Activated CD8-positive, alpha-beta memory T cell treated with anti-CD3 and anti-CD28 coated beads for 24 hours (primary cell): ENCODE data around the gene PRKCE.

Experiments used
- DNase-seq: peaks from one replicate; pipeline ENCODE4 v3.0.0-alpha.2; 2020

Gene PRKCE

DNA sequence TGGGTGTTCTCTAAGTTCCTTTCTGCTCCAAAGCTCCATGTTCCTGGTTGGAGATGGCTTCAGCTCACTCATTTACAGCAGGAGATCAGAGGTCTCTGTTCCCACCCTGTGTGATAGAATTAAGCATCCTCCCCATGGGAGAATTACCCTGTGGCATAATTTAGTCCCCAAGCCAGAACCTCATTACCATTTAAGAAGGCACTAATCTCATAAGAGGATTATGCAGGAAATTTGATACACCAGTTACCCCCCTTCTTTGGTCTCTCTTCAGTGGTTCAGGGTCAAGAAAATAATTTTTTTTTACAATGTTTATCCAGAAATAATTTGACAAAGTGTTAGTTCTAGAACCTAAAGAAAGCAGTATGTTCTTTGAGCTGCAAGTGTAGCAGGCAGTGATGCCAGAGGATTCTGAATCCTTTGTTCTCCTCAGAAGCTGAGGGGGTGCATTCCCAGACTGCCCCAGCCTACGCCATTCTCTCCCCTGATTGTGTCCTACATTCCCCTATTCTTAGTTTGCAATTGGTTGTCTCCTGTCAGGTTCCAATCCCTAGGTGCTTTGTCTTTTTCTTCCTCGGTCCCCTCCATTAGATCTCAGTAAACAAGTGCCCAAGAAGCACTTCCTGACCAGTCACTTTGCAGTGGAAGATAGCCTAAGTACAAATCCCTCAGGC, 163.6 kb downstream of the PRKCE start:
- DNase-seq, result no peak

DNA sequence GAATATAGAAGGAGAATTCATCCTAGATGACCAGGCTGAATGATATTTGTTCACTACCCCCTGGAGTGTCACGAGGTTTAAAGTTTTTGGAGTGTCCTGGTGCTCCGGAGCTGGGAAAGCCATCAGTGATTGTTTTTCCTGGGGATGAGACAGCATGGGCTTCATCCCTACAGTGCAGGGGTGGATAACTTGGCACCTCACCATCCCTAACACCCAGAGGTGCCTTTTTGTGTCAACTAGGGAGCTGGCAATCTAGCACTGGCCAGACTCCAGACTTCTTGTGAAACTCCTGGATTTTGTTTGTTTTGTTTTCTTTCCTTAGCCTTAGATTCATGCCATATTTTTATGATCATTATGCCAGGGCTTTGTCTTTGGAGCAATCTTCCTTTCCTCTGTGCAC, 164.8 kb downstream of the PRKCE start:
- DNase-seq, result no peak

DNA sequence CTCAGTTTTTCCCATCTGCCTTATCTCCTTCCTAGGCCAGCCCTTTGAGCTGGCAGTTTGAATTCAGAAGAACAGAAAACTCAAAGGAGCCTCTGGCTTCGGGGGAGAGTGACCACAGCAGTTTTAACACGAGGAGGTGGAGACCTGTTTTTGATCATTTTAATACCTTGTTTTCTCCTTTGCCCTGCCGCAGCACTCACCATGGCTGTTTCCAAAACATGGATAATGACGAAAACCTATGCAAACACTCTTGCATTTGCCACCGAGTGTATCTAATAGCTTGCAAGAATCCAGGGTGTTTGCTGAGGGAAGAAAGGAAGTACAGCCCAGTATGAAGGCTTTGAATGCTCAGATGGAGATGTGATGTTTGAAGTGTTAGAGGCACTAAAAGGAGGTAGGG, 167.1 kb downstream of the PRKCE start:
- no peak for DNase-seq

GRCh38 chr2:45820048-45820447, 168.6 kb downstream of the PRKCE start:
- DNase-seq, result no peak

GRCh38 chr2:45821558-45822271, 170.2 kb downstream of the PRKCE start:
- no peak for DNase-seq

DNA sequence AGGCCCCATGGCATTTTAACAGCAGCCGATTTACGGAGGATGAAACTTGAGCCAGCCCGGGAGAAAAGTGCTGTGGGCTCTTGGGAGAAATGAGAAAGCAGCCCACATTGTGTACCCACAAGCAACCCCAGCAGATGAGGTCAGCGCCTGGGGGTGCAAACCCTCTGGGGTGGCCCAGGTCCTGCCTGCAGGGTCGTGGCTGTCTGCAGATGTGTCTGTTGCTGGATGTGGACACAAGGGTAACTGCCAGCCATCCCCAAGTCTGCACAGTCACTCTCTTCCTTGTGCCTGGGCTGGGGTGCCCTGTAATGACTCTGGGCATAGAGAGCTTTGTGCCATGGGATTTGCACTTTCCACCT, 170.8 kb downstream of the PRKCE start:
- DNase-seq, result no peak

DNA sequence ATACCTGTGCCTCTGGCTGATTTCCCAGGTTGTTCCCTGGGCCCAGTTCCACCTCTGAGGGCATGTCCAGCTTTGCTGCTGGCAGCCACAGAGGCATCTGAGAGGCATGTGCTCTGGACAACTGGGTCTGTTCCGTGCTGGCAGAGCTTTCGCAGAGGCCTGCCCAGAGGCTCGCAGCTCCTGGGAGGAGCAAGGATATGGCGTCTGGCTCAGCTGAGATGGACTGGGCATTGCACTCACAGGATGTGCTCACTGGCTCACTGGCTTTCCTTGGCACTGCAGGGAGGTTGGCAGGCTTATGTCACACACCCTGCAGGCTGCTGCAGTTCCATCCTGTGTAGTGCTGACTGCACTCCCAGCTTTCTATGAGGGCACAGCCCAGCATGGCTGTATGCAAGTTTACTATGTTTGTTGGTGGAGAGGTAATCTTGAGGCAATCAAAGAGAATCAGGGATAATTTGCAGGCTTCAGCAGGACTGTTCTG, 172.3 kb downstream of the PRKCE start:
- DNase-seq, result no peak

- no peak for DNase-seq
These were observed 173.7 kb downstream of the PRKCE start for GRCh38 chr2:45825001-45825651.

GRCh38 chr2:45826460-45826859, 175.0 kb downstream of the PRKCE start:
- DNase-seq, result no peak

DNA sequence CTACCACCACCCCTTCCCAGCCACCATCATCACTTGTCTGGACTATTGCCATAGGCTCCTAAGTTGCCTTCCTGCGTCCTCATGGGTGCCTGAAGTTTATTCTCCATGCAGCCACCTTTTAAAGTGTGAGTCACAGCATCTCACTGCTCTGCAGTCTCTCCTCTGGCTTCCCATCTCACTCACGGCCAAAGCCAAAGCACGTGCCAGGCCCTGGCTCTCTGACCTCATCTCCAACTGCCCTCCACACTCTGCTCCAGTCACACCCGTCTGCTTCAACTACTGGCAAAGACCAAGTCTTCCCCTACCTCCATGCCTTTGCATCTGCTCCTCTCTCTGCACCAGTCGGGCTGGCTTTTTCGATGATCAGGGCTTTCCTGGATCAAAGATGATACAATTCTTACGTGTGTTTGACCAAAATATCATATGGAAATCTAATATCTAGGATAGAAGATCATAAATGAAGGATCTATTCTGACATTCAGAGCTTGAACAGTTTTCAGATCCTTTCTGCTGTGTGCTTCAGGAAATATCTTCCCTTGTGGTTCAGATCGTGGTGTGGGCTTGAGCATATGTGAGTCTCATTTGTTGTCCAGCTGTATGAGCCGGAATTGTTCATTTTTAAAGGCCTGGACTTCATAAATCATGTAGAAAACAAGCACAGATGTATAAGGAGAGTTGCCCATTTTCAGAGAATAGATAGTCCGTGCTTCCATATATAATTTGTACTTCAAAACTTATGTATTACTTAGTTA, 175.6 kb downstream of the PRKCE start:
- no peak for DNase-seq

- DNase-seq, result no peak
These were observed 178.8 kb downstream of the PRKCE start for GRCh38 chr2:45830322-45830721.

DNA sequence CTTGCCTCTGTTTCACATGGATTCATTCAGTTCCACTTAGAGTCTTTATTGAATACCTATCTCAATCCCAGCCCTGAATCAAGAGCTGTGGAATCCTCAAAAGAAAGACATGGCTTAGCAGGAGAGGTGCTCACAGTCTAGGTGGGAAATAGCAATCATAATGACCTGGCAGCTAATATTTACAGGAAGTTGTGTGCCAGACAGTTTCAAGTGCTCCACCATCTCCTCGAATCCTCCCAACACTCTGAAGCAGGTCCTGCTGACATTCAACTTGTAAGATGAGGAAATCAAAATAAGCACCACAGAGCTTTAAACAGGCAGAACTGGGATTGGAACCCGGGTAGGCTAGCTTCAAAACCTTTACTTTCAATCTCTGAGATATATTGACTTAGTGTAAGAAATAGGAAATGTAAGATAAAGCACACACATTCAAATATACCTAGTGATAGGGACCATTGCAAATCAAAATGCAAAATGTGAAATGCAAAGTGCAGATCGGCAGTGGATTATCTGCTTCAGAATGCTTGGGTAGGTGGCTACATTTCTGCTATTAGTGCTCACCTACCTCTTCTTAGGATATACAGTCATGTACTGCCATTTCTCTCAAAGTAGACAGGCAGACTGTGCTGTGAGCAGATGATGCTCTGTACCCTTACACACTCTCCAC, 182.0 kb downstream of the PRKCE start:
- no peak for DNase-seq

DNA sequence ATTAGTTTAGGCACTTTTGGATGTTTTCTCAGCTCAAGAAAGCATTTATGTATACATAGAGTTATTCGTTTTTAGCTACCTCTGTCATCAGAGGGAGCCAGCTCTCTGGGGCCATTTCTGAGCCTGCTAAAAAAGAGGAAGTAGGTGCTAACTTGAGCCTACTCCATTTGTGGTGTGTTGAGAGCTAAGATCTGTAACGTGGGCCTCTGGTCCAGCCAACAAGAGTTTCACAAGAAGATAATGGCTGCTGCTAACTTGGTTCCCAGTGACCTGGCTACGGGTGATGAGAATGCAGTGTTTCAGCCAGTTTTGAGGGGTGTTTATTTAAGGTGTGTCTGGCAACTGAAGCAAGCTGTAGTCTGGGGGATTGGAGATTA, 182.5 kb downstream of the PRKCE start:
- no peak for DNase-seq

- no peak for DNase-seq
These were observed 182.9 kb downstream of the PRKCE start for GRCh38 chr2:45834372-45834771.

- no peak for DNase-seq
These were observed 183.4 kb downstream of the PRKCE start for GRCh38 chr2:45834858-45835257.

DNA sequence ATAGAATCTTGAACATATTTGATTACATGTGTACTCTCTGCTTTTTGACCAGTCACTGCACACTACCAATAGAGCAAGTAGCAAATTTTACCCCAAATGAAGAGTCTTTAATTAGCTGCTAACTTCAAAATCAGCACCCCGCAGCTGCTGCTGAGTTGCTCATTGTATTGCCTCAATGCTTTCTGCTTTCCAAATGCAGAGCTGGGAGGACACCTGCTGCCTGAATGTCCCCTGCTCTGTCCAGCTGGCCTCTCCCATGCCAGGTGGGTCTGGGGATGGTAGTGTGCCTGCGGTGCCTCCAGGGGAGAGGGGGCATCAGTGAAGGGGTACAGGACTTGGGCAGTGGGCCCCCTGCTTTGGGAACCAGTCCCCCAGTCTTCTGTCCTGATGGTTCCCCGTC, 184.8 kb downstream of the PRKCE start:
- DNase-seq, result no peak

- no peak for DNase-seq
These were observed 185.3 kb downstream of the PRKCE start for GRCh38 chr2:45836740-45837139.

DNA sequence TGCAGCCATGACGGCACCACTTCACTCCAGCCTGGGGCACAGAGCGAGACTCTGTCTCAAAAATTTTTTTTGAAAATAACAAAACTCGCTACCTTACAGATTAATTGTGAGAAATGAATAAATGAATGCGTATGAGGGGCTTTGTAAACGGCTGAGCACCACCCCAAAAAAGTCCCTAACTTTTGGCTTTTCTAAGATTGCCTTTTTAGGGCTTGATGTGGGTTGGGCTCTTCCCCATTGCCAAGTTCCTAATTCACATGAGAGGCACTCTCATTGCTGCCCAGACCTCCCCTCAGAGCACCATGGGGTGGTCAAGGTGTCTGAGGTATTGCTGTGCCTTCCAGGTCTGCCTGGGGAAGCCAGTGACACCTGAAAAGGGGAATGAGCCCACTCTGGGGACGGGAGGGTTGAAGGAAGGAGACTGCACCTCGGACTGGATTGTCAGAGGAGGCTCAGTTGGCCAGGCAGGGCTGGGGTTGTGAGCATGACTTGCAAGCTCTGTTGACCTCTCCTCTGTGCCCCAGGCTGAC, 186.4 kb downstream of the PRKCE start:
- DNase-seq, result no peak

GRCh38 chr2:45839508-45840251, 188.2 kb downstream of the PRKCE start:
- DNase-seq, result no peak

- no peak for DNase-seq
These were observed 189.0 kb downstream of the PRKCE start for GRCh38 chr2:45840481-45840880.

DNA sequence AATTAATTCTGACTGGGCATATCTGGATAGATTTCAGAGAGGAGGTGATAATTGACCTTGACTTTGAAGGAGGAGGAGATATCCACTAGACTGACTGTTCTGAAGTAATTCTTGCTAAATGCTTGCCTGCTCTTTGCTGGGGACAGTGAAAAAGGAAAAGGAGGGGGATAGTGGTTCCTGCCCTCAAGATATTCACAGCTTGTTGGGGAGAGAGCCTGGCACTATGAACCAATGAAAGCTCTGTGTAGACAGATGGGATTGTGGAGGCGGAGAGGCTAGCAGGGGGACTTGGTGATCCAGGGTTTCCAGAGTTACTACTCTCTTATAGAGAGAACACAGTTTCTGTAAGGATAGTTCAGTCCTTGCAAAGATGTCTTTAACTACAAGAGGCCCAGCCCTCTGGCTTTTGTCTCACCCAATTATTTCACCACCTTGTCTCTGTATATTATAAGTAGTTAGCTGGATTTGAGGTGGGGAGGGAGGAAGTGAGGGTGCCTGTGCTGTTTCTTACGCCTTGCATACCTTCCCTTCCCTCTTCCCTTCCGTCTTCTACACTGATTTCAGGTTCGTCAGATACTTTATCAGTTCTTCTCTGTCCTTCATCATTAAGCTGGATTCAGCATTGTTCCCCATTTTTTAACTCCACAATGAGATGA, 190.4 kb downstream of the PRKCE start:
- DNase-seq, result no peak
